Eye (tissue), 1 donor: ENCODE results near the gene EXT2.

Experiments used
- DNase-seq: peaks from one replicate; pipeline ENCODE4 v3.0.0-alpha.2; 2015

EXT2 gene

DNA sequence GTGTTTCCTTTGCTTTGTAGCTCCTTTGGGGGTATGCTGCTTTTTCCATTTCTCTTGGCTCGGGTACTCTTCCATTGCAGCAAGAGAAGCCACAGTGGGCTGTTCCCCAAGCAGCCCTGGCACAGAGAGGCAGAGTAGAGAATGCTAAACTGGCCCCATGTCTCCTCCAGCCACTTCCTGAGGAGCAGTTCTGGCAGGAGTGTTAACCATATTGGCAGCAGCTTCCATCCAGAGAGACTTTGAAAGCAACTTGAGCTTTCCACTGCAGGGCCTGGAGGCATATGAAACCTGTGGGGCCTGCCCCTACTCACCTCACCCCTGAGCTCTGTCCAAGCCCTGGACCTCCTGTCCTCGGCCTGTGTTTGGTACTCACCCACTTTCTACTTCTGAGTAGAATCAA, 152.6 kb downstream of the EXT2 start:
- DNase-seq, result no peak

DNA sequence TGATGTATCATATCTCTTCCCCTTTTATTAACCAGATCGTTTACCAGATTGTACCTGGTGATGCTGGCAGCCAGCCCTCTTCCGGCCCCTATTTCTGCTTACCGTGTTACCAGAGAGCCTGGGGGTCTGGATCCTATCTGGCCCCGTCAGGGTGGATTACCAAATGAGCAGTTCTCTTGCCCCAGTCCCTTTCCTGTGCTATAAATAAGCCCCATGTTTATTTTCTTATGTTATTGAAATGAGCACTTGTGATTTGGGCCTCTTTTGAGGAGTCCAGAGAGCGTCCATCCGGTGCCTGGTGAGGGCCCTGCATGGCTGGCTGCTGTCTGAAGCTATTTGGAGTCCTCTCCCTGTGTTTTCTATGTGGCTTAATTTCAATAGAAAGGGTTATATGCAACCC, 154.9 kb downstream of the EXT2 start:
- DNase-seq, result no peak

DNA sequence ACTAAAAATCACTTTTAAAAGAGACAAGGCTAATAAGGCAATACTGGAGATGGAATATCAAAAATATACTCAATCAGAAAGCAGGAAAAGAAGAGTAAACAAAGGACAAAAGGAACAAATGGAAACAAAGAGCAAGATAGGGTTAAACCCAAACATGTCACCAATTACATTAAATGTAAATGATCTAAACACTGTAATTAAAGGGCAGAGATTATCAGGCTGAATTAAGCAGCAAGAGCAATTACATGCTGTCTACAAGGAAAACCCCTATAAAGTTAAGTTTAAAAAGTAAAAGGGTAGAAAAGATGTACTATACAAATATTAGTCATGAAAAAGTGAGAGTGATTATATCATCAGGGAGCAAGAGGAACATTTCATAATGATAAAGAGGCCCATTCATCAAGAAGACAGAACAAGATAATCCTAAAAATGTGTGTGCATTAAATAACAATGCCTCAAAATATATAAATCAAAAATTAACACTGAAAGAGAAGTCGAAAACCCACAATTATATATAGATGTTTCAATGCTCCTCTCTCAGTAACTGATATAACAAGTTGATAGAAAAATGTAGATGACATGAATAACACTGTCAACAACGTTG, 157.6 kb downstream of the EXT2 start:
- DNase-seq, result no peak

DNA sequence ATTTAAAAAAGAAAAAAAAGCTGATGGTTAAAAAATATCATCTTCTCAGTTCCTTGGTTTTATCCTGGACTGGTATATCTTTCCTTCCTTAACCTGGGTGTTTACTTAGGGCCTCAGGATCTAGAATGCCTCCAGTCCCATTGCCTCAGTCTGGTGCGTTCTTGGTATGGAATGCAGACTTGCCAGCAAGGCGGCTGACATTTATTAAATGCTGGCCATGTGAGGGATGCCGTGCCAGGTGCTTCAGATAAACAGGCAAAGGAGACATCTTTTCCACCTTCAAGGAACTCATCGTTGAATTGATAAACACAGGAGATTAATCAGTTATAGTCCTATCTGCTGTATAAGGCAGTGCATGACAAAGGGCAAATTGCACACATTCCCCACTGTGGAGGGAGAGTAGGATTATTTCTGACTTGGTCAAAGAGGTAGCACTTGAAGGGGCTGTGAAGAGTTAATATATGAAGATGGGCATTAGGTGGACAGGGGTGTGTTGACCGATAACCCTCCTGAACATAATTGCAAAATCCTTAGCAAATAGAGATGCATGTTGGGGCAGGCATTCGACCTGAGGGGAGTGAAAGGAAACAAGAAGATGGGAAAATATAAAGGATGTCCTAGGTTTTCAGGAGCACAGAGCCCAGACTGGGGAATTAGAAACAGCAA, 160.1 kb downstream of the EXT2 start:
- no peak for DNase-seq

DNA sequence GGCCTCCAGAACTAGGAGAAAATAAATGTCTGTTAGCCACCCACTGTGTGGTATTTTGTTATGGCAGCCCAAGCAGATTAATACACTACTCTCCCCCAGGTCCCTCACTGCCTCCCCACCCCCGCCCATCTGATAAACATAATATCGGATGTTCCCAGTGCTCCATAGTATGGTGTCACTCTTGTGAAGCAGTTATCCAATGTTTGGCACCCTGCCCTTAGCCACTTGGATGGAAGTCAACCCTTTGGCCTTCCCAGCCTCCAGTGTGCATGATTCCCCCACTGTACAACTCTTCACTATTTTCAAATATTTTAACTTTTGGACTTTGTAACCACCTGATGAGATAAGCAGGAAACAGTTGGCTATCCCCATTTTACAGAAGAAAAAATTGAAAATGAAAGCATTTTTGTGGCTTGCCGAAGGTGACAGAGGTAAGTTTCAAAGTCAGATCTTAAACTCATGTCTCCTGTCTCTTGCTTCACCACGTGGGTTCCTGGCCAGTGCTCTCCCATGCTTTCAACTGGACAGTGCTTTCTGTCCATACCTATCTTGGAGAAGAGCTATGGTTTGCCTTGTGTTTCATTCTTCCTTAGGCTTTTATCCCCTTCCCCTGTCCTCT, 161.3 kb downstream of the EXT2 start:
- DNase-seq, result no peak

DNA sequence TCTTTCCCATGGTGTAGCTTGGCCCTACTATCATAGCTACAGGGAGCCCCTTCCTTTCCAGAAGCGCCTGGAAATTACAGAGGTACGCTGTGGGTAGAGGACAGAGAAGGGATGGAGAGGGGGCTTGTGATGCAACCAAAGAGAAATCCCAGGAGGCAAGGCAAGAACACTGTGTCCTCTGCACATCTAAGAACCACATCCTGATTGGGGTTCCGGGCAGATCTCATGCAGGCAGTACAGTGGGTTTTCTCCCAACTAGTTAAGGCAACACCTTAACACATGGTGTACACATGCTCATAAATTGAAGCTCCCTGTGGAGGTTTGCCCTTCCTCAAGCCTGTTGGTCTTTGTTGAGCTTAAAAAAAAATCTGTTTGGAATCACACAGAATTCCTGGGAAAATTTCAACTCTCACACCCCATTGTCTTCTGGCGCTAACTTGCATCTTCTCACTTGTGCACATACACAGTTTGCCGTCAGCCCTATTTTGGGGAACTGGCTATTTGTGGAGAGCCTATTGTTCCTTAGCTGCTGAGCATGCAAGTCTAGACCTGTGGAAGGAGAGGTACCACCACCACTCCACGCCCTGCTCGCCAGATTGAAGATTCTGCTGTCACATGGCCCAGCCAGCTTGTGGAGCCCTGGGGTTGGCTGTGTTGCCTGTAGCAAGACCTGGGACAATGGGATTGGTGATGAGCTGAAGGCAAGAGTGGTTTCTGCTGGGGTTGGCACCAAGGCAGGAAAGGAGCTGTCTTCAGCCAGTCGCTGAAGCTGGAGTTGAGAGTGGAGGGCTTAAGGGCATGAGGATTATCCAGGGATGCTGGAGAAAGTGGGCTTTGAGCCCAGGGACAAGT, 162.1 kb downstream of the EXT2 start:
- DNase-seq, result no peak

DNA sequence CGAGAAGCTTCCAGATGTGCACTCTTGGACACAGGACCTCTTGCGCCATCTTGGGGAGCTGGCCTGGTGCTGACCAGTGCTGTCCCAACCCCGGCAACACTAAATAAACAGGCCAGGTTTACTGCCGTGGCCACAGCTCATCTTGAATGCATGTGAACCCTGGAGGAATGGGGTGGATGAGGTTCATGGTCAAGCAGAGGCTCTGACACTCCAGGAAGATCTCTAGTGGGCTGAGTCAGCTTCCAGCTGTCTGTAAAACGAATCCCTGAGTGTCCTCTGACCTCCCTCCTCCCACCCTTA, 162.7 kb downstream of the EXT2 start:
- no peak for DNase-seq

DNA sequence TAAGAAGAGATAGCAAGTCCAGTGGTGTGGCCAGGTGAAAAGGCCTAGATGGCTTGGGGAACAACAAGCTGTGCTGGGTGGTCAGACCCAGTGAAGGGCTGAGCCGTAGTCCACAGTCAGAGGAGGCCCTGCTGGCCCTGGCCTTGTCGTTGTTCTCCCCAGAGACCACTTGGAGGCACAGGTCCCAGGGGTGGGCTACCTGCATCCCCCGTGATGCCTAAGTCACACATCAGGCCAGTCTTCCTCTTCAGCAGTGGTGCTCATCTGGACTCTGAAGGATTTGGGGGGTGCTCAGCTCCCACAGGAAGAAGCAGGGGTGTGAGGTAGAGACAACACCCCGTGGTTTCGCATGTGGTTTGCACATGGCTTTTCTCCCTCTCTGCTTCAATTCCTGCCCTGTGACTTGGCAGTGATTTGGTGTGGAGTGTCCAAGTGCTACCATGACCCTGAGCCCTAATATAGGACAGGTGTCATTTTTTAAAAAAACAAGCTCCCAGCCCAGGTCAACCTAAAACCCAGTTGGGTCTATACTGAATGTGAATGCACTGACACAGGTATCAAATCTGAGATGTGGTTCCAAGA, 163.5 kb downstream of the EXT2 start:
- no peak for DNase-seq

DNA sequence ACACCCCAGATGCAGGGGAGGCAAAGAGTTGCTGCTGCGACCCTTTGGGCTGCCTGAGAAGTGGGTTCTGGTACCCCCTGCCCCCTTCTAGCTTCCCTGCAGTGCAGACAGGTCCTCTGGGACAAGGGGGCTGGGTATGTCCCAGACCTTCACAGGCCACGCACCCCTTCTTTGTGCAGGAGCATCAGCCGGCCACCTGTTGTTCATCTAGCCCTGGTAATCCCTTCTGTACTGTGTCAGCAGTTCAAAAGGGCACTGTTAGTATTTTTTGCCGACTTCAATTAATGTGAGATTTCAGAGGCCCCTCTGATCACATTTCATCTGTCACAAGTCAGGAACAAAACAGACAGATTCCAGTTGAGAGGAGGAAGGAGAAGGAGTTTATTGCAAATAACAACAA, 164.6 kb downstream of the EXT2 start:
- peak; percentile 47 for DNase-seq

DNA sequence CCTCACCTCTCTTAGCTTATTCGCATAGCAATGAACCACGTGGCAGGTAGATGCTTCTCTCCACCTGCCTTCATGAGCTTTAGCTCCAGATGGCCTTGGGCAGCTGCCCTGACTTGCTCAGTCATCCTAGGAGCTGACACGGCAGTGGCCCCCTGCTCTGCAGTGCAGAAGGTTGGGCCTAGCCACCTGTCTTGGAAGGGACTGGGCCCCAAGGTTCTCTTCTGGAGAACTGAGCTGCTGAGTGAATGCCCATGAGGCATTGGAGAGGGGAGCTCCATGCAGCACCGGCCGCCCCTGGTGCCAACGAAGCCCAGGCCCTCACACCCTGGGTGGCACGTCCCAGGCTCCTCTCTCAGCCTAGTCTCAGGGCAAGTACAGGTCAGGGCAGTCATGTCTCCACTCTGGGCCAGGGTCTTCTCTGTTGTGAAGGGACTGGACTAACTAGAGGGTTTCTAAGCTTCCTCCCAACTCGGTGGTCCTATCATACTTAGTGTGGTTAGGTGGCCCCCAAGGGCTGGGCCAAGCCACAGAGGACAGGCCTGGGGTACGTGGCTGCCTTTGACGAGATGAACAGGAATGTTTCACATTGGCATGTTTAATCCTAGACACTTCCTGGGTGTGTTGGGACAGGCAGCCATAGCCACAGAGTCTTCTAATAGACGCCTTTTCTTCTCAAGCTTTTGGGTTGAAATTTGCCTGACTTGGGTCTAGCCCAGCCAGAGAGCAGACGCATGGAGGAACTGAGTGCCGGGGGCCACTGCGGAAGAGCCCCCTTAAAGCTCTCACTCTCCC, 166.5 kb downstream of the EXT2 start:
- no peak for DNase-seq

DNA sequence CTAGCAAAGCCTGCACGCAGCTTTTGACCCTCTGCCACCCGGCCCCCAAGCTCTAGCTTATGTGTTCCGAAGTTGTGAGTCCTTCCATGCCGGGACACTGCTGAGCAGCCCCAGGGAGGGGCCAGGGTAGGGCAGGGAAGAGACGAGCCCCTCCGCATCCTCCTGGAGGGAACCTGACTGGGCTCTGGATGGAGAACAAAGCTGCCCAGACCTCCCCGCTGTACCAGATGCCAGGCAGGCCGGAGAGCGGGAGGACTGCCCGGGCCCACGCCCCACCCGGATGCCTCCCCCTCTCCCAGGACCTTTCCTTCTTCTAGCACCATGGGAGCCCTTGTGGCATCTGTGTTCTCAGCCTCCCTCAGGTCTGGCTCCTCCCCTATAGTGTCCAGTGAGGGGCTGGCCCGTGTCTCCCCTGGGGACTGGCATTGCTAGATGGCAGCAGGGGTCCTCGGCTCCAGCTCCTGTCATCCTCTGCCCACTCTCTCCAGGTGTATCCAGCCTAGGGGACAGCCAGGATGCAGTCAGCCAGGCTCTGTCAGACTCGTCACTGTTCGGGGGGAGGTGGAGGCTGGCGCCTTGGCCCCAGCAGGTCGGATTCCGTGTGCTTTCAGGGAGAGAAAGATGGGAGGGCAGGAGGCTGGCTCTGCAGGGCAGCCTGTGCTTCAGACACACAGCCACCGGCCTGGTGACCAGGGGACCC, 168.4 kb downstream of the EXT2 start:
- DNase-seq, result no peak

DNA sequence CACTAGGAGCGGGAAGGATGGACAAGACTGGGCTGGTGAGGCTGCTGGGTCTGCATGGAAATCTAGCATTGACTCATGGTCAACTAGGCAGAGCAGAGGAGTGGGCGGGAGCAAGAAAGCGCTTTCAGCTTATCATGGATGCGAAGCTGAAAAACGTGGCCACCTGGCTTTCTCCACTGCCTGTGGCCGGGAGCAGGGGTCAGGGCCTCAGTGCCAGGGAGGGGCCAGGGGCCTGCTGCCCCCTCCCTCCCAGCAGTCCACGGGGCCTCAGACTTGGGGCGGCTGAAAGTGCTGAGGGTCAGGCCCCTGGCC, 168.9 kb downstream of the EXT2 start:
- no peak for DNase-seq

DNA sequence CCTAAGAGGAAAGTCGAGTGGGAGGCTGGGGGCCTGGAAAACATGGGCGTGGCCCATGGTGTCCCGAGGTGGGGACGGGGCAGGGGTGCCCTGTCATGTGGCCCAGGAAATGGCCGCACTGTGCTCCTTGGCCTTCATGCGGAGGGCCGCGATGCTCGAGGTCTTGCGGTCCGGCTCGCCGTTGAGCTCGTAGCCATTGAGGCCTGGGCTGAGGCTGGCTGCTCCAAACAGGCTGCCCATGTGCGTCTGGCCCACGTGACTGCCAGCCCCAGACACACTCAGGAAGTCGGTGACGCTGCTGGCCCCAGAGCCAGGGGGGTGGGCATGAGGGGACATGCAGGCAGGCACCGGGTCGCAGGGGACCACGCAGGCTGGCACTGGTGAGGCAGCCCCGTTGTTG, 169.3 kb downstream of the EXT2 start:
- no peak for DNase-seq

DNA sequence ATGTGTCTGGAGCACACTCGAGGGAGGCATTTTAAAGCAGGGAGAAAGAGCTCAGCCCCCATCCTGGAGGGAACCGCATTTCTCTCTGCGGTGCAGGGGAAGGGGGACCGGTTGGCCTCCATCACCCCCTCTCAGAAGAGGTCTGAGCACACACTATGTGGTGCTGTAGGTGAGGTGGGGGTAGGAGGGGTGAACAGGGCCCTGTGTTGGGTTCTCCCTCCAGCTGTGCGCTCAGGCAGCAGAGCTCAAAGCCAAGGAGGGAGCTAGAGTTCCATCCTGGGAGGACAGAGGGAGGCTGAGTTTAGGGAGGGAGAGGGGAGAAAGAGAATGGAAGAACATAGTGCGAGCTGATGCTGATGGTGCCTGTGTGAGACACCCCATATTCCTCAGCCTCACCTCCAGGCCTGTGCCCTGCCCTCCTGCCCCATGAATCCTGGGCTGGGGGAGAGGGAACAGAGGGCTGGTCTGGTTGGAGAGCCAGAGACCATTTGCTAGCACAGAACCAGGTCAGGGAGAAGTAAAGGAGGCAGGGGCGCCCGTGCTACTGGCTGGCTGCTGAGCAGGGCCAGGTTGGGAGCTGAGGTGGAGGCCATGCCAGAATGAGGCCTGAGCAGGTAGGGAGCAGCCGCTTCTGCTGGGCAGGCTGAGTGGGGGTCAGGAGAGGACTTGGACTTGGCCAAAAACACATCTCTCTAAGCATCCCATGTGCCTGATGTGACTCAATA, 170.7 kb downstream of the EXT2 start:
- DNase-seq, result no peak

DNA sequence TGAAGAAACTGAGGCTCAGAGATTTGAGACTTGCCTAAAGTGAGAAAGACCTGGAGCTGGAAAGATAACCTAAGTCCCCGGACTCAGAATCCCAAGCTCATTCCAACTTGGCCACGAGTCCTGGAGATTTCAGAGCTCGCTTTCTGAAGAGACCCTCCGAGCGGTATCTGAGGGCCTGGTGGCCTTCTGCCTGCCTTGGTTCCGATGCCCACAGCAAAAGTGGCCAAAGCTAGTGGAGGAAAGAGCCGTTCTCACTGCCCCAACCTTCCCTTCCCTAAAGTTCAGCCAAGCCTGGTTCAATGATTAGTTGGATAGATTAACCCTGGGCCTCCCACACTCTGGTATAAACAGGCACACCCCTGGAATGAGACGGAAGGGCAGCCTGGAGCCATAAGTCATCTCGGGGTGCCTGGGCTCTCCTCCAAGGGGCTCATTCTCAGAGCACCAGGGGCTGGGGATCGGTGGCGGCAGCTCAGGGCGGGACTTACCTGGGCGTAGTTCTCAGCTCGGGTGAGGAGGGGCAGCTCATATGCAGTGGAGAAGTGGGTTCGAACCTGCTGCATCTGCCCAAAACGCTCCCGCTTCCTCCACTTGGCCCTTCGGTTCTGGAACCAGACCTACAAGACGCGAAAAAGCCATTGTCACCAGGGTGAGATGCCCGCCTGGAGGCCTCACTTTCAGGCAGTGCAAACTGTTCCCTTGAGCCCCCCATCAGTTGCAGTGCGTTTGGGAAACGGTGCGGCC, 171.7 kb downstream of the EXT2 start:
- DNase-seq, result no peak

DNA sequence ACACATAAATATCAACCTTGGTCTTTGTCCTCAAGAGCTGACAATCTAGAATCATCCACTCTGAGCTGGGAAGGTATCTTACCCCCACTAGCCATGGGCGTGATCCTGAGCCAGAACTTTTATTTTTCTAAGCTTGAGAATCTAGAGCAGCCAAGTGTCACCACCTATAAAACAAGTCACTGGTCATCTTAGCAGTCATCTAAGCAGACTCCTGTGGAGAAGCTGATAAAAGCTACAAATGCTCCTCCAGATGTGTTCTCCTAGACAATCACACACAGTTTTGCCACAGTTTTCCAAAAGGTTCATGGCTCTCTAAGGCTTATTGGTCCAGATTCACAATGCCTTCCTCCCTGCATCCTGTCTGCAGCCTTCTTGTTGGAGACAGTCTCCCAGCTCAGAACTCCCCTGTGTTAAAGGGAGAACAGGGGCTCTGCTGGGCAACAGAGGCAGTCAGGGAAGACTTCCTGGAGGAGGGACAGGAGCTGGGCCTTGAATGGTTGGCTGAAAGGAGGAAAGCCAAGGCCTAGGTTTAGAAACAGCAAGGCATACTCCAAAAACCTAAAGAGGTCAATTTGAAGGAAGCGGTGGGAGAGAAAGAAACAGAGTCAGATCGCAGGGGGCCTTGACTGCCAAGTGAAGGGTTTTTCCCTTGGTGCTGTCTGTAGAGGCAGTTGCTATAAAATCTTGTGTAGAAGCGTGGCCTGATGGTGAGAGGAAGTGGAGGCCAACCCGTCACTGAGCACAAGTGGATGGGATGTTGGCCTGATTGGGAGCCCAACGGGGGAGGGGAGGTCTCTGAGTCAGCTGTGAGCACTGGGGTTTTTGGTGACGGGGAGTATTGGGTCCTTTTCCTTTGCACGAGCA, 172.5 kb downstream of the EXT2 start:
- DNase-seq, result no peak

DNA sequence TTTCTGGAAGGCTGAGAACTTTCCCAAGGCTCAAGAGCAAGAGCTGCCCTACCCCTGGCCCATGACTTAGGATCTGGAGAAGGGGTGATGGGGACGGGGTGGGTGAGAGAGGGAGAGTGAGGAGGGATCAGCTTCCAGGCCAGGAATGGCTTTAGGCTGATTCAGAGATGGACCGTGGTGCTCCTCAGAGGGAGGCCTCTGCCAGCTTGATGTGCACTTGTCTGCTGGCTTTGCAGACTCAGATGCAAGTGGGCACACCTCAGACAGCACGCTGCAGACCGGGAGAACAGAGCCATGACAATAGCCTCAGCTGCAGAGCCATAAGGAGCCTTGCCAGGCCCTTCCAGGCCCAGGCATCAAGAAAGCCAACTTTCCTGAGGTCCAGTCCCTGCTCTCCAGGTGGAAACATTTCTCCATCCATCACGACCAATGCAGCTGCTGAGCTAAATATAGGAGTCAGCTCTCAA, 173.2 kb downstream of the EXT2 start:
- DNase-seq, result no peak

DNA sequence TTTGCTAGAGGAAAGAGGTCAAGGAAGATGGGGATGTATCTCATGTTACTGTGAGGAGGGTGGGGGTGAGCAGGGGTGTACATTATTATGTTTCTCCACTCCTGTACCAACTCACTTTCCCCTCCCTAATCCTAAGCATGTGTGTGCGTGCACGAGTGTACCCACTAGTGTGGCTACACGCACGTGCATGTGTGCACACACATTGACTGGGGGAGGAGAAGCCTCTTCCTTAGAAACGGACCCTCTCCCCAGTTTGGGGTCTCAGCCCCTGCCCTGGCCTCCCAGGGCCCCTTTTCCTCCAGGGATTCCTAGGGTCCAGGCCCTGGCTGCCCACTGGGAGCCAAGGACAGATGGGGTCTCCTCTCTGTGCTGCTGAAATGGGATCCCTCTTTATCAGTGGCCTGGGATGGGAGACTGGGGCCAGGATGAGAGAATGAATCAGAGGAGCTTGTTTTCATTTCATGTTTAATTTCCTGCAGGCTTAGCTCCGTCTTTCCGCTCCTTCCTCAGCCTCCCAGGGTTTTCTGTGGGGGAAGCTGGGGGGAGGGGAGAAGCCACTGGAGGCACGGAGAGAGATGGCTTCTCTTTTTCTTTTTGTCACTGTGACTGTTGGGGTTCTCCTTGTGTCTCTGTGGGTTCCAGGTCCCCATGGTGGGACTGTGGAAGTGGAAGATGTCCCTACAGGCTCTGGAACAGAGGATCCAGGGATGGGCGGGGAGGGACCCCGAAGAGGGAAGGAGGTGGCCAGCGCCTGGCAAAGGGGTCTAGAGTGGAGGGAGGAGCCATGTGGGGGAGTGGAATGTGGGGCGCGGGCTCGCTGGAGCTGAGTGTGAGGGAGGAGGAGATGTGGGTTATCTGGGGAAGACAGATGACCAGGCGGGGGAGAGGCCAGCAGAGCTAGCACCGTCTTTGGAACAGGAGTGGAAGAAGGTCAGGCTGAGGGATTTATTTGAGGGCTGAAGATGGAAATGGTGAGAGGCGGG, 174.2 kb downstream of the EXT2 start:
- peak; percentile 76 for DNase-seq
